Large intestine (tissue), 3 donors: ENCODE data around the gene EIPR1. TPM values are rescaled to one million over a fixed set of nuclear protein-coding genes. Genes with fewer than 3 reads are reported as not detected.

Source experiments
- DNase-seq, 2 donors: peaks; one replicate each; pipeline versions ENCODE4 v3.0.0 to v3.0.0-alpha.2; 2013
- H3K27ac ChIP-seq: one replicate; pipeline ENCODE4 v1.5.1; 2013; ENCODE audit warnings: low read length
- H3K27me3 ChIP-seq: 2 replicates; pipeline ENCODE4 v1.6.1; 2013; ENCODE audit warnings: low read length; ENCODE audit not compliant: control insufficient read depth, insufficient read depth
- H3K36me3 ChIP-seq: 2 replicates; pipeline ENCODE4 v1.6.1; 2013; ENCODE audit warnings: low read length; ENCODE audit not compliant: control insufficient read depth, insufficient read depth
- H3K4me1 ChIP-seq: one replicate; pipeline ENCODE4 v1.6.1; 2013; ENCODE audit warnings: low read length; ENCODE audit not compliant: control insufficient read depth, insufficient read depth
- H3K4me3 ChIP-seq: one replicate; pipeline ENCODE4 v1.5.1; 2013; ENCODE audit warnings: low read length
- H3K9me3 ChIP-seq: one replicate; pipeline ENCODE4 v1.6.1; 2013; ENCODE audit warnings: mild to moderate bottlenecking, low read depth, low read length, moderate library complexity; ENCODE audit not compliant: control insufficient read depth
- WGBS: methylation state at CpG from one replicate; pipeline ENCODE4 v1.1.5; 2013; ENCODE audit warnings: low lambda C conversion rate; ENCODE audit not compliant: insufficient coverage; 5-methylcytosine and 5-hydroxymethylcytosine counted together
- polyA plus RNA-seq: library from polyadenylated mRNA; unstranded; fragments of 120-200 nt; gene quantifications from one replicate; pipeline ENCODE4 v1.2.1, GENCODE V29; 2013

The EIPR1 gene
- polyA plus RNA-seq, 1 donor, result 22.5 TPM

DNA sequence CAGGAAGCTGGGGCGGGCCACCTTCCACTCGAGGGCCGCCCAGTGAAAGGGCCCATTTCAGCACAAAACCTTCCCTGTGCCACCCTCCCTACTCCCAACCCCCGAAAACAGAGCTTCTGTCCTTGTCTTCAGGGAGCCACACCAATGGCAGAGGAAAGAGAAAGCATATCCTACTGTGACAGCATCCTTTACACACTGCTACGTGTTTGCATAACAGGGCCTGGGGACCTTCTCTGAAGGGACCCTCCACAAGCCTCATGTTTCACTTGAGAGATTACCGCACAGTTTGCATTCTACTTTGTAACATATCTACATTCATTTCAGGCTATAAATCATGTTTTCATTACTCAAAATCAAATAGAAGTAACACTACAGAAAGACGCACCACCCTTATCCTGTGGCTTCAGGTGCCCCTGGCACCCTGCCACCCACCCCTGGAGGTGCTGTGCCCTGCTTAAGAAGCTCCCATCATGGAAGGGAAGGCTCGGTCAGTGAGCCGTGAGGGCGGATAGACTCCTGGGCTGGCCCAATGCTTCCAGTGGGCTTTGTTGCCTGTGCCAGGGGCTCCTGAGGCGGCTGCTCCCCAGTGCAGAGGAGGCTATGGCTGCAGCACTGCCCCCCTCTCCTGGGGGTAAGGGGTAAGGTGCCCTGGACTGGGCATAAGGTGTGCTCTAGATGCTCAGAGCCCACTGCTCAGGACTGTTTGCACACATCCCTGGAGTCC is 52.0 kb downstream of the EIPR1 start:
- no peak overlapping the region for H3K27ac ChIP-seq
- DNase-seq, result no peak
- WGBS, result no CpG with 5 or more reads among the region's 11 CpGs
- H3K27me3 ChIP-seq, result no peaks in the 10 kb centered on the region
- peaks cover 10% of the 10 kb centered on the region for H3K4me1 ChIP-seq
- no peak overlapping the region for H3K4me3 ChIP-seq
- no peaks in the 10 kb centered on the region for H3K36me3 ChIP-seq
- peaks cover 5% of the 10 kb centered on the region for H3K9me3 ChIP-seq

- no peaks in the 10 kb centered on the region for H3K27me3 ChIP-seq
- peaks cover 6% of the 10 kb centered on the region for H3K9me3 ChIP-seq
- H3K4me3 ChIP-seq, result no peak overlapping the region
- H3K27ac ChIP-seq, result no peak overlapping the region
- WGBS, result no CpG with 5 or more reads among the region's 34 CpGs
- peak; percentile 37 to 75 for DNase-seq
- H3K4me1 ChIP-seq, result peaks cover 10% of the 10 kb centered on the region
- H3K36me3 ChIP-seq, result no peaks in the 10 kb centered on the region
Measured at GRCh38 chr2:3324404-3325281, 53.0 kb downstream of the EIPR1 start.

GRCh38 chr2:3324036-3324386 is 53.6 kb downstream of the EIPR1 start:
- DNase-seq, result no peak
- Histone ChIP-seq H3K9me3 (peaks cover 8% of the 10 kb centered on the region), H3K4me3 (no peak overlapping the region), H3K27me3 (no peaks in the 10 kb centered on the region), H3K36me3 (peaks cover 2% of the 10 kb centered on the region), H3K4me1 (peaks cover 10% of the 10 kb centered on the region), H3K27ac (no peak overlapping the region)
- no CpG with 5 or more reads among the region's 11 CpGs for WGBS

DNA sequence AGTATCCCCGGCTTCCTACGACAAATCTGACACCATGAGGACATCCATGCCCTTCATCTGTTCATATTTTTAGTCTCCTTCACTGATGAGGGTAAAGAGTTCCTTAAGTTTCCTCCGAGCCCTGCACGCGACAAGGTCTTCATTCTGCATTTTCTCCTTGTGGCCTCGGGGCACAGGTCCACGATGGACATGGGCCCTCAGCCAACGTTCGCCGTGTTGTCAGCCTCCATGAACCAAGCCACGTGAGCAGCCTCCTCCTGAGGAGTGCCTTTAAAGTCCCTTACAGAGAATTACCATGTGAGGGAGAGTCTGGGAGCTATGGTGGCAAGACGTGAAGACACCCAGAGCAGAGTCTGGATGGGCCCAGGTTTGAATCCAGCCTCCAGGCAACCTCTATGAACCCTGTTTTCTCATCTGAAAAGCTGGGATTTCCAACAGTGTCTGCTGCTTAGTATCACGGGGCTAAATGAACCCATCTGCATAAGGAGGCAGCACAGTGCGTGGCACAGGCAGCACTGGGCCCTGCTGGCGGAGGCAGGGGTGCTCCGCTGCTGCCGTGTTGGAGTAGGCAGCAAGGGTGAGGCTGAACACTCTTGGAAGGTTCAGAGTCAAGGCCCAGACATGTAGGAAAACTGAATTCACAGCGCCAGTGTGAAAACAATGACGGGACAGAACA is 54.1 kb downstream of the EIPR1 start:
- H3K36me3 ChIP-seq, result peaks cover 4% of the 10 kb centered on the region
- H3K4me3 ChIP-seq, result no peak overlapping the region
- no CpG with 5 or more reads among the region's 19 CpGs for WGBS
- H3K27me3 ChIP-seq, result no peaks in the 10 kb centered on the region
- H3K27ac ChIP-seq, result no peak overlapping the region
- H3K4me1 ChIP-seq, result peaks cover 10% of the 10 kb centered on the region
- no peak for DNase-seq
- peaks cover 8% of the 10 kb centered on the region for H3K9me3 ChIP-seq

DNA sequence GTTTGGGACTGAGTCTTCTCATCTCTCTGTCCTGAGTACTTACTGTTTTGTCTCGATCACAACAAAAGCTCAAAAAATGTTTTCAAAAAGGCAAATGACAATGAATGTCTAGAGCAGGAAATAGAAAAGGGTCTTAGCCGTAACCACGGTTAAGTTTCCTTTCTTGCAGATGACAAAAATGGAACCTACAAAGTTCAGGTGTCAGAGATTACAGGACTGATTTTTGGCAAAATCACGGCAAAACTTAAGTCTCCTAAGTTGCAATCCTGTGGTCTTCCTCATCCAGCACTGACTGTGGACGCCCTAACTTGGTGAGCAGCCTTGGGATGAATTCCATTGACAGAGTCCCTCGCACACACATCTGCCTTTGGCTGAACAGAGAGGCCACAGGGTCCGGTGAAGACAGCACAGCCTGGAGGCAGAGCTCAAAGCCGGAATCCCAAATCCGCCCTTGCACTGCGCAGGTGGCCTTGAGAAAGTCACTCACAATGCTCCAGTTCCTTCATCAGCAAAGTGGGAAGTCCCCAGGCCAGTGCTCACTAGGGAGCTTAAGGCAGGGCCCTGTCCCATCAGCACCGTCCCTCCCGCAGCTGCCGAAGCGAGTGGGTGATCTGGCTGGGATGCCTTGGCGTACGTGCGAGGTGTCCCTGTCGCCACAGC is 55.2 kb downstream of the EIPR1 start:
- peaks cover 8% of the 10 kb centered on the region for H3K9me3 ChIP-seq
- H3K4me1 ChIP-seq, result peaks cover 10% of the 10 kb centered on the region
- H3K36me3 ChIP-seq, result peaks cover 11% of the 10 kb centered on the region
- H3K4me3 ChIP-seq, result no peak overlapping the region
- no peak overlapping the region for H3K27ac ChIP-seq
- WGBS, result 96% methylated on average over 4 of the region's 18 CpGs
- no peaks in the 10 kb centered on the region for H3K27me3 ChIP-seq
- no peak for DNase-seq

DNA sequence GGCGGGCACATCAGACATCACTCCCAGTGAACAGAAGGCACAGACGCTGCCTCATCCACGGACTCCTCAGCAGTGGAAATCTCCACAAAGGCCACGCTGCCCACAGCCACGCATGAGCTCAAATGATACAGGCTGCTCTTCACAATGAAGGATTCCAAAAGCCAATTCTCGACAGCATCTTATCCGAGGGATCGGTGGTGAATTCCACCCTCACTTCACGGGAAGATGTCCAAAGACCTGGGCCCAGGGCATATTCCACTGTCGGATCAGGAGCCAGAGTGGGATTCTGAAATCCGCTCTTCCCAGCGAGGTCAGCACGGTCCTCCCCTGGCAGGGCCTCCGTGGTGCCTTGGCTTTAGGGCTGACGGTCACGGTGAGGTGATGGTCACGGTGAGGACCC is 55.8 kb downstream of the EIPR1 start:
- 96% methylated on average over 4 of the region's 17 CpGs for WGBS
- no peak for DNase-seq
- Histone ChIP-seq H3K9me3 (peaks cover 12% of the 10 kb centered on the region), H3K4me1 (peaks cover 10% of the 10 kb centered on the region), H3K4me3 (no peak overlapping the region), H3K27ac (no peak overlapping the region), H3K36me3 (peaks cover 11% of the 10 kb centered on the region), H3K27me3 (no peaks in the 10 kb centered on the region)

GRCh38 chr2:3320910-3321605 is 56.6 kb downstream of the EIPR1 start:
- H3K27ac ChIP-seq, result no peak overlapping the region
- H3K9me3 ChIP-seq, result peaks cover 12% of the 10 kb centered on the region
- peaks cover 11% of the 10 kb centered on the region for H3K36me3 ChIP-seq
- no peak for DNase-seq
- H3K4me1 ChIP-seq, result peaks cover 10% of the 10 kb centered on the region
- WGBS, result 69% methylated on average over 3 of the region's 16 CpGs
- no peak overlapping the region for H3K4me3 ChIP-seq
- no peaks in the 10 kb centered on the region for H3K27me3 ChIP-seq

- Histone ChIP-seq H3K4me3 (no peak overlapping the region), H3K27me3 (no peaks in the 10 kb centered on the region), H3K4me1 (peaks cover 5% of the 10 kb centered on the region), H3K36me3 (peaks cover 11% of the 10 kb centered on the region), H3K9me3 (peaks cover 12% of the 10 kb centered on the region), H3K27ac (no peak overlapping the region)
- WGBS, result no CpG with 5 or more reads among the region's 26 CpGs
- DNase-seq, result no peak
Measured at GRCh38 chr2:3319745-3320566, 57.7 kb downstream of the EIPR1 start.

DNA sequence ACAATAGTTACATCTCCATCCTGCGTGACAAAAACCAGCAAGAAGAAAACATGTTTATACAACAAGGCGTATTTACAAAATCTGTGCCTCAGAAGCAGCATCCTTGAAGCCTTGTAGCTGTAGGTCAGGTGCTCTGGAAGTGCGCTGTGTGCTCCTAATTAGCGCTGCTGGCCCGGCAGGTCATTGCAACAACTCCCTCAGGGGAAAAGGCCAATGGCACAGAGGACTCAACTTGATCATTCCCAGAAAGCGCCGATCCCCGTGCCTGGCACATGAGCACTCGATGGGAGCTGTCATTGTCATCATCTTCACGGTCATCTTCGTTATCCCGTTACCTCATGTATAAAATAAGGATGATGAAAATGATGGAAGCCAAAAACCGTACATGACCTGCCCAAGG is 58.5 kb downstream of the EIPR1 start:
- Histone ChIP-seq H3K4me1 (no peaks in the 10 kb centered on the region), H3K36me3 (peaks cover 11% of the 10 kb centered on the region), H3K4me3 (no peak overlapping the region), H3K27me3 (no peaks in the 10 kb centered on the region), H3K27ac (no peak overlapping the region), H3K9me3 (peaks cover 7% of the 10 kb centered on the region)
- no peak for DNase-seq
- 100% methylated on average over 2 of the region's 13 CpGs for WGBS
